Loucy (cell line): ENCODE results near the gene FARP1.

ENCODE experiments used
- CTCF ChIP-seq: fragments of 200-600 bp; sonication (generic); conservative IDR thresholded peaks from 2 replicates; pipeline ENCODE4 v1.5.1; 2014; ENCODE audit warnings: mild to moderate bottlenecking, antibody characterized with exemption, low read length
- EZH2phosphoT487 ChIP-seq: fragments of 200-600 bp; IDR thresholded peaks from 2 replicates; pipeline ENCODE4 v1.6.1; 2018; ENCODE audit warnings: antibody characterized with exemption, mild to moderate bottlenecking, moderate library complexity, borderline replicate concordance

GRCh38 chr13:98348466-98349200 lies 205.7 kb downstream of the FARP1 start:
- no peak for TF ChIP-seq CTCF
- TF ChIP-seq EZH2phosphoT487: no peak
